GM19099 (cell line): ENCODE measurements around the gene PRAME.

Experiments used
- POLR2A ChIP-seq: IDR thresholded peaks from 3 replicates; pipeline ENCODE4 v1.6.1; 2011; ENCODE audit warnings: low read depth; ENCODE audit not compliant: insufficient read length; ENCODE audit errors: extremely low read depth

The PRAME gene

DNA sequence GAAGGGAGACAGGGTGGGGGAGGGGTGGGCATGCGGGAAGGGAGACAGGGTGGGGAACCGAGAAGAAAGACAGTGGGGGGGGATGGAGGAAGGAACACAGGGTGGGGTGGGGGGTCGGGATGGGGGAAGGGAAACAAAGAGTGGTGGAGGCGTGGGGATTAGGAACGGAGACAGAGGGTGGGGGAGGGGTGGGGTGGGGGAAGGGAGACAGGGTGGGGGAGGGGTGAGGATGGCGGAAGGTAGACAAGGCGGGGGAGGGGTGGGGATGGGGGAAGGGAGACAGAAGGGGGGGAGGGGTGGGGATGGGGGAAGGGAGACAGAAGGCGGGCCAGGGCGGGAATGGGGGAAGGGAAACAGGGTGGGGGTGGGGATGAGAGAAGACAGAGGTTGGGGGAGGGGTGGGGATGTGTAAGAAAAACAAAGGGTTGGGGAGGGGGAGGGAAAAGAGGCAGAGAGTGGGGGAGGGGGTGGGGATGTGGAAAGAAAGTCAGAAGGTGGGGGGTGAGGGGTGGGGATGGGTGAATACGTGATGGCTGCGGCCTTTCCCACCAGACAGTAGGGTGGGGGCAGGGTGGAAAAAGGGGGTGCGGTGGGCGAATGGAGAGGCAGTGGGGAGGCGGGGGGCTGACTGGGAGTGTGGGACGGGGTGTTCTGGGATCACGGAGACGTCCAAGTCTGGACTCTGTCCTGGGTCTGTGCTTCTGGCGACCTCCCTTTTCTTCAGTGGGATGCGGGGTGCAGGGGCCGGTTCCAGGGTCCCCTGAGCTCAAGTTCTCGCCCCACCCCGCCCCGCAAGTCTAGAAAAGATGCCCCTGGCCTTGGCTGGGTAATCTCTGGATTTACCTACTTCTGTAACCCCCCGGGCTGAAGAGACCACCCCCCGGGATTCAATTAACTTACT lies 744 bp downstream of the PRAME start:
- no peak for TF ChIP-seq POLR2A

GRCh38 chr22:22556995-22557925 lies 1.8 kb downstream of the PRAME start:
- no peak for TF ChIP-seq POLR2A

- no peak for TF ChIP-seq POLR2A
Observed at GRCh38 chr22:22556578-22556977, 2.5 kb downstream of the PRAME start.

DNA sequence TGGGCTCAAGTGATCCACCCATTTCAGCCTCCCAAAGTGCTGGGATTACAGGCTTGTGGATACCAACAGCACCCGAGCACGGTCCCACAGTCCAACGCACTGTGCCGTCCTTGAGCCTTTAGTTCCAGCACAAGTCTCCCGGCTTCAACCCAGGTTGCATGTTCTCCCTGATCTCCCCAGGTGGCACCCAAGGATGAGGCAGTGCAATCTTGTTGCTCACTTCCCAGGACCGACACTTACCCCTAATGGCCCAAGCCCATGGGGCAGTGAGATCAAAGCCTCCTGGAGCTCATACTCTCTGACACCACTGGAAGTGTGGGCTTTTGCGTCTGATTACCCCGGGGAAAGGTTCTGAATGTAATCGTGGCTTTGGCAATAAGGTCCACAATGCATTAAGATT lies 3.5 kb downstream of the PRAME start:
- no peak for TF ChIP-seq POLR2A

DNA sequence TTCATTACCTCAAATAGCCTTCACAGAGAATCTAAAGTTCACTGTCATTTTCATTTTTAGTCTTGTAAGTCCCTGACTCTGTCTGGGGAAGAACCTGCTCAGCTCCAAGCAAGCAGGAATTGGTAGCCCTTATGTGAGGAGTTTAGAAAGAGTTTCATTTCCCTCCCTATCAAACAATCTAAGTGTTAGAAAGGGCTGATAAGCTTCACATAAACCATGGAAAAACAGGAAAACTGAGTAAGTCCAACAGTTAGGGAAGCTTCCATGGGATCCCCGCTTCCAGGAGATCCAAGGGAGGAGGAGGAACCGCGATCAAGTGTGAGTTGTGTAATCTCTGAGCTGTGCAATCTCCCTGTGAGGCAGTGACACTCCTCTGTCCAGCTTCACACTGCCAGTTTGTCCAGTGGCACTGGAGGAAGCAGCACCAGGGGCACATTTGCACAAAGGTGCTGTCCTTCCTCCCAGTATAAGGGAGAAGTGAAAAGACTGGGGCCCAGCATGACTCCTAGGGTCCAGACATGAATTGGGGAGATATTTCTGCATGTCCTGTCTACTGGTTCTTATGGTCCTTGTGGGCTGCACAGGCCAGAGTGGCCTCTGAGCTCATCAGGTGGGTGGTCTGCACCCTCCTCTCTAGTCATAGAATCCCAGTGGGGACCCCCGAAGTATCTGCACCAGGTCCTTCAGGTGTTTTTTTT lies 4.3 kb downstream of the PRAME start:
- TF ChIP-seq POLR2A = no peak

DNA sequence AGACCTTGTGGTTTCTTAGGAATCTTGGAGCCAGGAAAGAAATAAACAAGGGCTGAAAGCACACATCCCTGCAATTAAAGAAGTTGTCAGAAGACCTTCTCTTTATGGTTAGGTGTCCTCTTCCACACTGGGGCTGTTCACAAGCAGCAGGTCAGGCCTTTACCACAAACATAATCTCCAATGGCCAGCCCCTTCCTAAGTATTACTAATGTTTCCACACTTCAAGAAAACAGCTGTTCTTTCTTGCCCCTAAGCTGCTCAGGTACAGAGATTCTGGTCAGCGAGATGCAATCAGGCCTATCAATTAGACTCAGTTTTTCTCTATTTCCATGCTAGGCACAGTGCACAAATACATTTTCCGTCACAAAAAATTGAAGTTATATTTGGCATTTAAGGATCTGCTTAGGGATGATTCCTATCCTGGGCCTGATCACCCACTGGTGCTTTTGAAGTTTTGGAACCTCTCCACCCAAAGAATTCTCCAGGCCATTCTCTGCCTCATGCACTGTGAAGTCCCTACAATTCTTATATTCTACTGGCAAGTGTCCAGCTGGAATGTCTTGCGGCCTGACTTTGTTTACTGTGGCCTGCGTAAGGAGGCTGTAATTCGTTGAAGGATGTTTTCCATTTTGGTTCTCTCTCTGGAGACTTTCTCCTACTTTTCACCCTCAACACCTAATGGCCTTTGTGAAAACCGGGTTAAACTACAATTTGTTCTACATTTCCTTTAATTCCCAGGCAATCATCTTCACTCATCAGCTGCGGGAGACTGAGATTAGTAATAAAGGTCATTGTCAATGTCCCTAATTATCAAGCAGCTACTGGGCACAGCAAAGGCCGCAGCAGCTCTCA lies 5.1 kb downstream of the PRAME start:
- no peak for TF ChIP-seq POLR2A

DNA sequence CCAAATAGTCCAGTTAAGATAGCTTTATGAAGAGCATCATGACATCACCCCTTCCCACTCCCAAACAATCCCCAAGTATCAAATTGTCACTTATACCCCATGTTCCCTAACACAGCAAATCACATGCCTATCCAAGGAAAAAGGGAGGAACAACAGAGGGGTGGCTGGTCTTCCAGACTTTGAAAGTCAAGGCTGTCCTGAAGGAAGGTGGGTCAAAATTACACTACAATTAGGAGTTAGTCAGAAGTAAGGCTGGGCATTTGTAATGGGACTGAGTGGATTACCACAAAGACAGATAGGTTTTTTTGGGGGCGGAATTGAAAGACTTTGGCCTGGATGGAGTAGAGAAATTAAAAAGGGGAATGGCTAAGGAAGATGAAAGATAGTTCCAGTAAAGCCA lies 5.9 kb downstream of the PRAME start:
- TF ChIP-seq POLR2A = no peak

DNA sequence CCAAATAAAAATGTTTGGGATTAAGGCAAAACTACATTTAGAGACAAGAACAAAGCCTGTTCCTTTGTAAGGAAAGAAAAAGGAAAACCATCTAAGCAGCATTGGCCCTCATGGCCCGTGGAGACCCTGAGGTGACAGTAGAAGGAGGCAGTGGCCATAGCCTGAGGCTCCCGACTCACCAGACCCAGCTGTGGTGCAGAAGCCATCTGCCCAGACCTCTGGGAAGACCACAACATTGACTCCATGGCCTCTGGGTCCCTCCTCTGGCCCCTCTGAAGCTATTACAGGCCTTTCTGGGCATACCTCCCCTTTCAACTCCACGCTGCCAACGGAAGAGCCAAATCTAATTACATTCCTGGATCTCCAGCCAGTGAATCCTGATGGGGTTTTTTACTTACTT lies 6.4 kb downstream of the PRAME start:
- TF ChIP-seq POLR2A = no peak

- TF ChIP-seq POLR2A = no peak
Observed at GRCh38 chr22:22550789-22551434, 8.2 kb downstream of the PRAME start.

GRCh38 chr22:22548910-22549309 lies 10.2 kb downstream of the PRAME start:
- TF ChIP-seq POLR2A = no peak

- no peak for TF ChIP-seq POLR2A
Observed at GRCh38 chr22:22548317-22548716, 10.7 kb downstream of the PRAME start.

- no peak for TF ChIP-seq POLR2A
Observed at GRCh38 chr22:22547692-22548300, 11.3 kb downstream of the PRAME start.

- TF ChIP-seq POLR2A = no peak
Observed at GRCh38 chr22:22547226-22547625, 11.8 kb downstream of the PRAME start.

GRCh38 chr22:22546490-22546889 lies 12.6 kb downstream of the PRAME start:
- TF ChIP-seq POLR2A = no peak

- TF ChIP-seq POLR2A = no peak
Observed at GRCh38 chr22:22545084-22545483, 14.0 kb downstream of the PRAME start.
